Lower leg skin (tissue), 4 donors: ENCODE data around the gene NTRK2. TPM values are rescaled to one million over a fixed set of nuclear protein-coding genes. Genes with fewer than 3 reads are reported as not detected.

Experiments used
- DNase-seq, 2 donors: peaks; one replicate each; pipeline ENCODE4 v3.0.0-alpha.2; 2019; ENCODE audit warnings: low spot score in 2 of 2
- H3K4me3 ChIP-seq: fragments of 200-600 bp; sonication (generic); 2 replicates; pipeline ENCODE4 v1.5.1; 2017; ENCODE audit warnings: mild to moderate bottlenecking, low read depth; ENCODE audit not compliant: poor library complexity, severe bottlenecking
- CTCF ChIP-seq, 3 donors: fragments of 450-650 bp; IDR thresholded peaks; one replicate each; pipeline ENCODE4 v1.5.1; 2016; ENCODE audit warnings: antibody characterized with exemption in 3 of 3, mild to moderate bottlenecking in 3 of 3, moderate library complexity in 2 of 3
- POLR2A ChIP-seq, 2 donors: fragments of 450-650 bp; IDR thresholded peaks; one replicate each; pipeline ENCODE4 v1.6.1; 2016 to 2017; ENCODE audit warnings: antibody characterized with exemption in 2 of 2, mild to moderate bottlenecking in 1 of 2, moderate library complexity in 1 of 2
- WGBS, 2 donors: methylation state at CpG; one replicate each; pipeline ENCODE4 v1.1.5; 2018; 5-methylcytosine and 5-hydroxymethylcytosine counted together
- intact Hi-C: fragments of 100-400 bp; cut with DNase I; formaldehyde crosslinking; loops from one replicate; pipeline ENCODE4 v1.15.0; 2023; ENCODE audit warnings: low total_unique reads
- total RNA-seq, 4 donors: library from RNA; depleted of rRNA; stranded (reverse); fragments of >200 nt; gene quantifications; one replicate each; pipeline ENCODE4 v1.1.0, GENCODE V29; 2016

NTRK2 gene
- total RNA-seq, 4 donors from 2014 or later: 6.2 to 16.3 (median 10.3) TPM

- H3K4me3 ChIP-seq: no peak overlapping the region
- whole genome bisulfite sequencing, 2 donors: 91 to 95% methylated on average over 7 of the region's 7 CpGs
- TF ChIP-seq POLR2A (IDR thresholded peaks at IDR 0.05) (no peak), CTCF (IDR thresholded peaks at IDR 0.05) (no peak)
- intact Hi-C loops: no loop called here
- no peak for DNase-seq
These were observed 255.8 kb downstream of the NTRK2 start for GRCh38 chr9:84925225-84925872.

GRCh38 chr9:84926793-84927192 is 257.3 kb downstream of the NTRK2 start:
- 91 to 94% methylated on average over 3 of the region's 3 CpGs for WGBS, 2 donors
- intact Hi-C loops: no loop called here
- TF ChIP-seq CTCF (IDR thresholded peaks at IDR 0.05) (no peak), POLR2A (IDR thresholded peaks at IDR 0.05) (no peak)
- DNase-seq: no peak
- H3K4me3 ChIP-seq: no peak overlapping the region

GRCh38 chr9:84928419-84928818 is 258.9 kb downstream of the NTRK2 start:
- intact Hi-C loops: no loop called here

GRCh38 chr9:84929068-84929467 is 259.5 kb downstream of the NTRK2 start:
- no peak overlapping the region for H3K4me3 ChIP-seq
- no peak for TF ChIP-seq CTCF (IDR thresholded peaks at IDR 0.05)
- no peak for TF ChIP-seq POLR2A (IDR thresholded peaks at IDR 0.05)
- intact Hi-C loops: no loop called here
- DNase-seq: no peak
- WGBS, 2 donors: 87 to 89% methylated on average over 3 of the region's 3 CpGs

More at GRCh38 chr9:84928419-84928818, 258.9 kb downstream of the NTRK2 start:
- TF ChIP-seq CTCF (IDR thresholded peaks at IDR 0.05): no peak
- no peak for TF ChIP-seq POLR2A (IDR thresholded peaks at IDR 0.05)
- DNase-seq: no peak
- no peak overlapping the region for H3K4me3 ChIP-seq
- 92 to 94% methylated on average over 6 of the region's 6 CpGs for WGBS, 2 donors

GRCh38 chr9:84932915-84933527 is 263.5 kb downstream of the NTRK2 start:
- intact Hi-C loops: loop anchor here (10.0 kb wide), 1 partner anchor 212 kb away; no protein-coding TSS in a partner anchor
- TF ChIP-seq CTCF (IDR thresholded peaks at IDR 0.05): no peak
- TF ChIP-seq POLR2A (IDR thresholded peaks at IDR 0.05): no peak
- 83 to 87% methylated on average over 6 of the region's 6 CpGs for WGBS, 2 donors
- no peak overlapping the region for H3K4me3 ChIP-seq
- DNase-seq: no peak
